ENCODE measurements around the gene LXN.

- TF ChIP-seq GATA2 (IDR thresholded peaks at IDR 0.05; ENCODE audit: low read depth, low read length) (no peak), GATA3 (IDR thresholded peaks at IDR 0.05; ENCODE audit: low read depth, low read length) (no peak)
Measured at GRCh38 chr3:158696618-158697017, 24.2 kb upstream of the LXN start.
